Stimulated activated CD8-positive, alpha-beta memory T cell treated with anti-CD3 and anti-CD28 coated beads, Interleukin-7, amount 100 ng/mL, for 24 hours (primary cell): Measurements from ENCODE around the gene RASGEF1C.

Source experiments
- DNase-seq: peaks from one replicate; pipeline ENCODE4 v3.0.0-alpha.2; 2020; ENCODE audit warnings: low read depth

Gene RASGEF1C

DNA sequence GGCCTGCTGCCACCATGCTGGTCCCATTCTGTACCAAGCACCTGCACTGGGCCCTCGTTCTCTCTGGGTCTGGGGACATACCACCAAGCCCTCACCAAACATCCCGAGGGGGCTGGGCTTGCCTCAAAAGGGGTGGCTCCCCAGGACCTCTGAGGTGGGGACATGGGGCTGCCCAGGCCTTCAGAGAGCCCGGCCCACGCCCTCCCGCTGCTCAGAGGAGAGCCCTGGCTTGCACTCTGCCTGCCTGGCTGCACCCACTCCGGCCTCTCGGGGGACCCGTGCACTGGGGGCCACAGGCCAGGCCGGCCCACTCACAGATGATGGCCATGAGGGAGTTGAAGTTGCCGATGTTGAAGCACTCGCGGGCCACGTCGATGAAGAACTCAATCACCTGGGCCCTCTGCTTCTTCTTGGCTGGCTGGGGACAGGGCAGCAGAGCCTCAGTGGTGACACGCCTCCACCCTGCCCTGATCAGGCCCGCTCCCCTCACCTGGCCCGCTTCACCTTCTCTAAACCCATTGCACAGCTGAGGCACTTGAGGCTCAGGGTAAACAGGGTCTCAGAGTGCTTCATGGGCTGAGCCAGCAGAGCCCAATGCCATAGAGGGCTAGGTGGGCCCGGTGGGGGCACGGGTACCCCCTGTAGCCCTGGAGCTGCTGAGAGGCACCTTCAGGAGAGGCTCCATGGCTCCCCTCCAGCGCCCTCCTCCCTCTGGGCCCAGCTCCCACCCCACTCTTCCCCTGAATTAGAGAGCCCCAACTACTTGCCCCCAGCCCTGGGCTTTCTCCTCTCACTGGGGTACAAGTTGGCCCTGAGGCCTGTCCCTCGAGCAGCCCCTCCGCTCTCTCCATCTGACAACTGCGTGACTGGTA is 89.7 kb downstream of the RASGEF1C start:
- DNase-seq: no peak

DNA sequence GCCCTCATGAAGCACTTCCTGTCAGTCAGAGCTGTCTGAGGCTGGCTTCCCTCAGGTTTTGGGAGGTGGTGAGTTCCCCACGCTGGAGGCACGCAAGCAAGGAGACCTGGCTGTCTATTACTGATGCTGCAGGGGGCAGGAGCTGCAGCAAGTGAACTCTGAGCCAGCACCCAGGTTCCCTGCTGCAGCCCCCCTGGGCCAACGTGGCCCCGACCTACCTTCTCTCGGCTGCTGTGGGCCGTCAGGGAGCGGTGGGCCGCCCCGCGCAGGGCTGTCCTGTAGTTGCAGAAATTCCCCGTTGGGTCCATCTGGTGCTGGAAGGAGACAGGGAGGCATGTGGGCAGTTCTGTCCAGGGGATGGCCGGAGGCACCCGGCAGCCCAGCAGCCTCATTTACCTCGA is 90.6 kb downstream of the RASGEF1C start:
- no peak for DNase-seq

DNA sequence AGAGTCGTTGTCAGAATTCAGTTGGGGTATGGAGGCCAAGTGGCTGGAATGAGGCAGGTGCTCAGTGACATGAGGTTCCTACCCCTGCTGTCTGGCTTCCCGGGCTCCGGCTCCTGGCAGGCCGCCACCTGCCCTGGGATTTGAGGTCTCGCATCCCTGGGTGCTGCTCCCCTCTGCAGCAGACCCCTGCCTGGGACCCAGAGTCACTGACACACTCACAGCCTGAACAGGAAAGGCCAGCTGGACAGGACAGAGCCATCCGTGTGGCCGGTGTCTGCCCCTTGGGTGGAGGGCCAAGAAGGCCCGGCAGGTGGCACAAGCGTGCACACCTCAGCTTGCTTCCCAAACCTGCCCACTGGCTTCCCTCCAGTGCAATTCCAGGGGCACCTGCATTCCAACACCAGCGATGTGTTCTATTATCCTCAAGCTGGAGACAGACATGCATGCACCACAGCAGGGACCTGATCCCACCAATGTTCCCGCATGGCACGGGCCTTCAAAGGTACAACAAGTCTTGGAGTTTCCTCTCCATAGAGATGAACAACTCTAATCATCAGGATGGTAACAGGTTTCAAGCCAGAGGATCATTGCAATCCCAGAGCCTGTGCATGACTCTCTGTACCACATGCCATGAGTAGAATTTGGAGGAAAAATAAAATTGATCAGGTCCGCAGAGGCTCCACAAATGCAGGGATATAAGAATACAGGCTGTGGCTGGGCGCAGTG is 91.8 kb downstream of the RASGEF1C start:
- DNase-seq: no peak

DNA sequence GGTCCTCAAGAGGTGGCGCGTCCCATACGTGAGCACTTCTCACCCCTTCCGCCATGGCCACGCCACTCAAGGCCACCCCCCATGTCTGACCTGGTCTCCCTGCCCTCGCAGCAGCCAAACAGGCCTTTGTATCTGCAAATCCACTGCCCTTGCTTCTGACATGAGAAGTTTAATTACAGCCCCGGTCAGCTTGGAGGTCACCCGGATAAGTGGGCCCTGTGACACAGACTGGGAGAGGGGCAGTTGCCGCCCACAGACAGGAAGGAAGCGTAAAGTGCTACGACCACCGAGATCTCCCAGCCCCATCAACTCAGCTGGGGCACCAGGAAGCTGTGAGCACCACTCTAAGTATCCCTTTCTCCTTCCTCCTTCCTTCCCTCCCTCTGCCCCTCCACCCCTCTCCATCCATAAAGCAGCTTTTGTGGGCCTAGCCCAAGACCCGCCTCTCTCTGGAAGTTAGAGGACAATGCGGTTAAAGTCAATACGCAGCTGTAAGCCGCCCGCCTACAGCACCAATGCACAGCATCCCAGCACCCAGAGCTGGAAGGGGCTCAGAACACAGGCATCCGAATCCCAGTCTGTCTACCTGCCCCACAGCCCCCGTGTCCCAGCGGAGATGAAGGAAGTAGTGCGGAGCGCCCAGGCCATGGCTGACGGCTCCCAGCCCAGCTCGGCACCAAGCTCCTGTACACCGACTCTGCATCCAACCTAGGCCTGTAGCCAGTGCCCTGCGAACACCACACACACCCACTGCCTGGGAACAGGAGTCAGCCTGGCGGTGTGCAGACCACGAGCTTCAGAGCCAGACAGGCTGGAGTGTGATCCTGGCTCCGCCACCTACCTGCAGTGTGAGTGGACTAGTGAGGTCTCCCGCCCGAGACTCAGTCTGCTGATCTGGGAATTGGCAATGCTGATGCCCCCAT is 92.7 kb downstream of the RASGEF1C start:
- no peak for DNase-seq

DNA sequence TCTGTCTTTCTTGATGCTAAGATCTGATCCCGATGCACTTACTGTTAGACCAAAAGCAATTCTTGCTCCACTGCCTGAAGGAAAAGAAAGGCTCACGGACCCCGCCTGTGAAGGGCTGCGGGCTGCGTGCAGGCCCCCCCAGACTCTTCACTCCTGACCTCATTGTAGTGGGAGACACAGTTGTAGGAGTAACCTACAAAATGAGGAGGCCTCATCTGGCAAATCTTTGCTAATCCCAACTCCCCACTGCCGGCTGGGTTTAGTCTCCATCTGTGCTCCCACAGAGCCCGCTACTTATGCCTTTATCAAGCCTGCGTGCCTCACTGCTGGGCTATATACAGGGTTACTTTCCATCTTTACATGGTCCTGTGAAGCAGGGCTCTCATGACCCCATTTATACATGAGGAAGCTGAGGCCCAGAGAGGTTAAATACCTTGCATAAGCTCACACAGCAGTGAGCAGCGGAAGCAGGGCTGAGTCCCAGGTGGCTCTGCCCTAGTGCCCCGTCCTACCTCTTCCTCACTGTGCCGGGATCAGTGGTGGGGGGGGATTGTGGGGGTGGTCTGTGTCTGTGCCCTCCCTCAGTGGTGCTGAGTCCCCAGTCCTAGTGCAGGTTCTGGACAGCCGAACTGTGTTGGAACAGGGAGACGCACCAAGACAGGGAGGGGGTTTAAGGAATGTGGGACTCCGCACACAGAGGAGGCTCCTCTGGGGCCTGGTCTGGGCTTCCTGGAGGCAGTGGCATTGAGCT is 93.5 kb downstream of the RASGEF1C start:
- no peak for DNase-seq

DNA sequence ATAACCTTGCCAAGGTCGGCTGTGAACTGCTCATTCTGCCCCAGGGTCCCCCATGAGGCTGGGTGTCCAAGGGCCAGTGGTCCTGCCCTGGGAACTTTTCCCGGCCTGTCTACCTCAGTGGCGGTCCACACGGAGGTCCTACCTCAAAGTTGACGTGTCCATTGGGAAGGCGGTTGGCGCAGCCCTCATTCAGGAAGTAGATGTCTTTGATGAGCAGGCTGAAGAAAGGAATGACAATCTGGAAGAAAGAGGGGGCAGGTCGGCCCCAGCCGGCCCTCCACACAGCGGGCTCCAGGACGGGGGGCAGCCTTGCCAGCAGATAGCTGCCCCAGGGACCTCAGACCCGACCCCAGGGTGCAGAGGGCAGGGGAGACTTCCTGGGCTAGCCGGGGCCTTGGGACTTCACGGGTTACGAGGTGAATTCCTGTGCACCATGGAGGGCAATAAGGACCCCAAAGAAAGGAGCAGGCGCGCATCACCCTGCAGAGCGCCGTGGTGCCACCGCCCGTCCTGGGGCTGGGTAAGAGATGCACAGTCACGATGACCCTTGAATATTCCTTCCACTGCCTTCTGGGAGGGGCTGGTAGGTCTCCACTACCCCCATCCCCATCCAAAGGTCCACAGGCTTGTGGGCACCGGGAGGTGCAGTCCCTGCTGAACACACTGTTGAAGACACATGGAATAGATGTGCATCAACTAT is 94.6 kb downstream of the RASGEF1C start:
- no peak for DNase-seq

DNA sequence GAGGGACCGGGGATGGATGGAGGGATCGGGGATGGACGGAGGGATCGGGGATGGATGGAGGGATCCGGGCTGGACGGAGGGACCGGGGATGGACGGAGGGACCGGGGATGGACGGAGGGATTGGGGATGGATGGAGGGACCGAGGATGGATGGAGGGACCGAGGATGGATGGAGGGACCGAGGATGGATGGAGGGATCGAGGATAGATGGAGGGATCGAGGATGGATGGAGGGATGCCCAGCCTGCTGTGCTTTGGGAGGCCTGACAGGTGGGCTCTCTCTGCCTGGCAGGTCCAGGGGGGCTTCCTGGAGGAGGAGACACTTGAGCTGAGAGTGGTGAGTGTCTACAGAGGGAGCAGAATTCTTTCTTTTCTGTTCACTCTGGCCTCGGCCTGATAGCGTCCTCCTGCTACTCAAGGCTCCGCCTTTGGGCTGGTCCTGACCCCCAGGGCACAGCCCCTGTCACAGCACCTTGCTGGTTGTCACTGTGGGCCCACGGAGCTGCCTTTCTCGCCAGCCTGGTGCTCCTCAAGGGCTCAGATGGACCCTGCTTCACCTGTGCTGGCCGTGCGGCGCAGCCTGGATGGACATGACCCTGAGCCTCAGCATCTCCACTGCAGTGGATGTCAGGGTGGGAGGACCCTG is 95.2 kb downstream of the RASGEF1C start:
- DNase-seq: no peak

DNA sequence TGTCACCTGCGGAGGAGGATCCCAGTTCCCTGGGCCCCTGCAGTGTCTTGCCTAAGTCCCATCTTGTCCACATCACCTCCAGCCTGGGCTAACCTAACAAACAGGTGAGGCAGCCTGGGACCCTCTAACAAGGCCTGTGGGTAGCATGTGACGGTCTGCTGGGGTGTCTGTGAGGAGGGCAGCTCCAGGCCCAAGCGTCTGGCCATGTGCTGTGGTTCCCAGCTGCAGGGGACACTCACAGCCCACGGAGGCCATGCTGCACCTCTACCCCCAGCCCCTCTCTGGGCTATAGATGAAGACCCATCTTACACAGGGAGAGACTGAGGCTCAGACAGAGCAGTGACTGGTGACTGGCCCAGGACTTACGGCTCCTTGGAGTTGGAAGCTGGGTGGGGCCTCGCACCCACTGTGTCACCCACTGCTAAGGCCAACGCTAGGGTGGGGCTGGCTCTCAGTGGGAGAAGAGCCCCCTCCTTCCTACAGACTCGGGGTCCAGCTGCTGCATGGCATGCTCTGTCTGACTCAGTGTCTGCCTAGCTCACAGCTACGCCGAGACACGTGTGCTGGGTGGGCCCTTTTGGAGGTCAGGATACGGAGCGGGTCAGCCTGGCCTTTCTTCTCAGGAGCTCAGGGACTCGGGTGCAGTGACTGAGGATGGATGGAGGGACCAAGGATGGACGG is 96.7 kb downstream of the RASGEF1C start:
- no peak for DNase-seq

DNA sequence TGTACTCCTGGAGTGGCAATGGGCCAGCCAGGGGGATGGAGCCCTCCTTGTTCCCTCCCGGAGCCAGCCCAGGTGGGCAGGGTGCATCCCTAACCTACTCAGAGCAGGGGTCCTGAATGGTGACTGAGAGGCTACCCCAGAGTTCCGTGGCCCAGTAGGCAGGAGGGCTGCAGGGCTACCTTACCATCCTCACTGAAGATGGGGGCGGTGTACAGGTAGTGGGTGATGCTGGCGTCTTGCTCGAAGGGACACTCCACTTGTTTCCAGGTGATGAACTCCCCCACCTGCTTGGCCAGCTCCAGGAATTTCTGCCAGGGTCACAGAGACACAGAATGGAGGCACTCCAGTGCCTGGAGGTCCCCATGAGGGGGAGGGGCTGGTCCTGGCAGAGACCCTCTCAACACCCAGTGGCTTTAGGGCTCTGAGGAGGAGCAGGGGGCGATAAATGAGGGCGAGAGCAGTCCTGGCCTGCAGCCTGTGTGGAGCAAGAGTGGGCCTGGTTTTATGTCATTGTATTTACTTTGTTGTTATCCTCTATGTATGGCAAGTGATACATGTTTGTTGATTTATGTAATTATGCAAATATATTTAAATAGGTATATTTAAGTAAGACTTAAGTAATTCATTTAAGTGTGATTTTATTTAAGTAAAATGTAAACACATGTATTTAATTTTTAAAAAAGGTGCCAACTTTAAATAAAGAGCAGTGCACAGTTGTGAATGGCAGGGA is 97.6 kb downstream of the RASGEF1C start:
- DNase-seq: no peak

DNA sequence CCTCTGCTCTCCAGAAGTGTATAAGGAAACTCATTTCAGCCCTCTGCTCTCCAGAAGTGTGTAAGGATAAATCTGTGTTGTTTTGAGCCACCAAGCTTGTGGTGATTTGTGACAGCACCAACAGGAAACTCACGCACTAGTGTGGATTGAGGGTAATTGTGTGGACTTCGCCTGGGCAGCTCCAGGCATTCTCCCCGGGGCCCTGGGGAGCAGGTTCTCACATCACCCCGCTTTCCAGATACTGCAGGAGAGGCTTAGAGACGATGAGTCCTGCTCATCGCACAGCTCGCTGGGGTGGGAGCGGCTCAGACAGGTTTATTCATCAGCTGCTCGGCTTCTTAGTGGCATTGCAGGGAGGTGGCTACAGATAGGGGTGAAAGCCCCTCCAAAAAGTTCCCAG is 99.1 kb downstream of the RASGEF1C start:
- DNase-seq: no peak

DNA sequence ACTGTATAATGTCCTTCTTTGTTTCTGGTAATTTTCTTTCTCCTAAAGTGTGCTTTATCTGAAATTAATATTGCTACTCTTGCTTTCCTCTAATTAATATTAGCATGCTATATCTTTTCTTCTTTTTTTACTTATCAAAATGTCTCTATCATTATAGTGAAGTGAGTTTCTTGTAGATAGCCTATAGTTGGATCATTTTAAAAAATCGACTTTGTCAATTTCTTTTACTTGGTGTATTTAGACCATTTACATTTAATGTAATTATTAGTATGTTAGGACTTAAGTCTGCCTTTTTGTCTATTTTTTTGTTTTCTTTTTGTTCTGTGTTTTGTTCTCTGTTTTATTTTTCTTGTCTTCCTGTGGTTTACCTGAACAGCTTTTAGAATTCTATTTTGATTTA is 102.0 kb downstream of the RASGEF1C start:
- no peak for DNase-seq

DNA sequence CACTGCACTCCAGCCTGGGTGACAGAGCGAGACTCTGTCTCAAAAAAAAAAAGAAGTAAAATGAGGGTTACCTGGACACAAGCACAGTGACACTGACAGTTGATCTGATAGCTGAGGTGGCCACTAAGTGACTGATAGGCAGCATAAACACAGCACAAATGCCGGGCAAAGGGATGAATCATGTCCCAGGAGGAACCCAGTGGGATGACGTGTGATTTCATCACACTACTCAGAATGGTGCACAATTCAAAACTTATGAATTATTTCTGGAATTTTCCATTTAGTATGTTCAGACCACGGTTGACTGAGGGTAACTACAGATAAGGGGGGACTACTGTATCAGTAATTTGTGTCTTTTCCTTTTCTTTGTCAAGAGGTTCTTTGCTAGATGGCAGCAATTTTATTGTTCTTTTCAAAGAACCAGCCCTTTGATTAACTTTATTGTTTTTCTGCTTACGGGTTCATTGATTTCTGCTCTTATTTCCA is 103.1 kb downstream of the RASGEF1C start:
- no peak for DNase-seq

DNA sequence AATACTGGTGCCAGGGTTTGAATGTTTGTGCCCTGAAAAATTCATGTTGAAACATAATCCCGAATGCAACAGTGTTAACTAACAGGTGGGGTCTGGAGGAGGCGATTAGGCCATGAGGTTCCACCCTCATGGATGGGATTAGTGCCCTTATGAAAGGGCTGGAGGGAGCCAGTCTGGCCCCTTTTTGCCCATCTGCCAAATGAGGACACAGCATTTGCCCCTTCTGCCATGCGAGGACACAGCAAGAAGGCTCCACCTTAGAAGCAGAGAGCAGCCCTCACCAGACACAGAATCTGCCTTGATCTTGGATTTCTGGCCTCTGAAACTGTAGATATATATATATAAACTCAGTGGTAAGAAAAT is 104.9 kb downstream of the RASGEF1C start:
- DNase-seq: no peak

DNA sequence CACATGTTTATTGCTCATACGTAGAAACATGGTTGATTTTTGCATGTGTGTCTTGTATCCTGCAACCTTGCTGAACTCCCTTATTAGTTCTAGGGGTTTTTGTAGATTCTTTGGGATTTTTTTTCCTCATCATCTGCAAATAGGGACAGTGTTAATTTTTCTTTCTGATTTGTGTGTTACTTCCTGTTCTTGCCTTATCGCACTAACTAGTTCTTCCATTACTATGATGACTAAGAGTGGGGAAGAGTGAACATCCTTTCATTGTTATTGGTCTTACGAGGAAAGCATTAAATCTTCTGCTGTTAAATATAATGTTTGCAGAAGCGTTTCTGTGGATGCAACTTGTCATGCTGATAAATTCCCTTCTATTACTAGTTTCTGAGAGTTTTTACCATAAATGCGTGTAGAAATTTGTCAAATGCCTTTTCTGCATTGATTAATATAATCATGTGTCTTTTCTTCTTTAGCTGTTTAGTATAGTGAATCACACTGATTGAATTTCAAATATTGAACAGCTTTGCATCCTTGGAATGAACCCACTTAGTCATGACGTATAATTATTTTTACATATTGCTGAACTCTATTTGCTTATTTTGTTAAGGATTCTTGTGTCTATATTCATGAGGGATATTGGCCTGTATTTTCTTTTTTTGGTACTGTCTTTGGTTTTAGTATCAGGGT is 105.4 kb downstream of the RASGEF1C start:
- DNase-seq: no peak

DNA sequence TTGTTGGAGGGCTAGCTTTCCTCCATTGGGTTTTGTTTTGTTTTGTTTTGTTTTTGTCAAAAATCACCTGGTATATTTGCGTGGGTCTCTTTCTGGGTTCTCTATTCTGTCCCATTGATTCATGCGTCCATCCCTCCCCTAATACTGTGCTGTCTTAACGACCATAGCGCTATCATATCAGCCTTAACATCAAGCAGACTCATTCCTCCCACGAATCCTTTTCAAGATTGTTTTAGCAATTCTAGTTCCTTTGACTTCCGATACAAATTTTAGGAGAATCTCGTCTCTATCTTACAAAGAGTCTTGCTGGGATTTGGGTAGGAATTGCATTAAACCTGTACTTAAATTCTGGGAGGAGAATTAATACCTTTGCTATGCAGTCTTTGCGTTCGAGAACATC is 106.4 kb downstream of the RASGEF1C start:
- no peak for DNase-seq

DNA sequence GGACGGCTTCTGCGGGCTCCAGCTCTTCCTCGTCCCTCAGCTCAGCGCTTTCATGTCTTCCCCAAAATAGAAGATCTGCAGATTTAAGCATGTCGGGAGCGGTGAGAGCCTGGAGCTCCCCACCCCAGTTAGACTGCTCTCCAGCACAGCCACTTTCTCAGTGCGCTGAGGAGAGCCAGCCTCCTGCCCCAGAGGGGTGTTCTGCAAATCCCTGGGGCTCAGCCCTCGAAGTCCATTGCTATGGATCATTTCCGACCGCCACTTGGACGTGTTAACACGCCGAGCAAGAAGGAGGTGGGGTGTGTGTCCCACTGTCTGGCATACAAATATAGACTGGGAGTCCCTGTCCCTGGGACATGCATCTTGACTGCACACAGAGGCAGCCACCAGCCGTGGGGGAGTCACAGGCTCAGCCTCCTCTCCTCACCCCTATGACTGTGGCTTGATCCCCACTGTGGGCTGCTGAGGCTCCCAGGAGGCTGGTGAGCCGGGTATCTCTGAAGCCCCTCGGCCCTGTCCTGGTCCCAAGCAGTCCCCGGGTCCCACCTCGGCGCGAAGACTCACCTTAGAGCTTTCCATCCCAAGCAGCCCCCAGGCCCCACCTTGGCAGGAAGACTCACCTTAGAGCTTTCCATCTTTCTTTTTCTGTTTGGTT is 107.4 kb downstream of the RASGEF1C start:
- no peak for DNase-seq

DNA sequence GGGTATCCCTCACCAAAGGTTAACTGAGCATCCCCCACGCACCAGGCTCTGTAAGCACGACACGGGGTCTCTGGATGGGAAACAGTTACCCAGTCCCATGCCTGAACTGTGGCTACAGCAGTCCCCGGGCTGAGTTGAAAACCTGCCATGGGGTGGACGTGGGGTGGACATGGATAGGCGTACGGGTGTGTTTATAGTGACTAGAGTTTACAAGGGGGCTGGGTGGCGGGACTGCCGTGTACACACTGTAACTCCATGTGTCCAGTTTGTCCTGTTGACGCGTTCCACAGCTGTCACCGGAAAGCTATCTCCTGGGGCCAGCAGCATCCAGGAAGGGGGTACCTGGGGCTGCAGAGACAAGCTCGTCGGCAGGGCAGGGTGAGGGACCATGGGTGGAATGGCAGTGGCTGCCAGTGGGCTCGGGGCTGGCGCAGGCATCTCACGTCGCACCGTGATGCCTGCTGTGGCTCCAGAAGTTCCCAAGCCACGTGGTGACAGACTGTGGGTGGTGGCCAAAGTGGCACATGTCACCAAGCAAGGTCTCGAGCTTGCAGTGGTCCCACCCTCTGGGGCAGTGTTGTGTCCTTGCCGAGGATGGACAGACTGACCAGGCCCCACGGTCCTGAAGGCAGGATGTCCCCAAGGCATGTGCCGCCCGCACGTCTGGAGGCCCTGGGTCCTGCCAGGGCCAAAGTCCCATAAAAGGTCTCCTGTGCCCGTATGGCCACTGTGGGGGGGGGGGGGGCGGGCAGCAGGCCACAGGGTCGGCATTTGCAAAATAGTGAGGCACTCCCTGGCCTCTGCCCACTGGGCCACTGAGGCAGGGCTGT is 108.2 kb downstream of the RASGEF1C start:
- no peak for DNase-seq
